H7 (cell line): ENCODE results near the gene CHD8. TPM values are rescaled to one million over a fixed set of nuclear protein-coding genes. Genes with fewer than 3 reads are reported as not detected.
"Not testable (repeated sequence)": the region's sequence is repeated elsewhere in the genome, so short reads cannot be mapped to it uniquely, and the experiment has no call there.

Source experiments
- DNase-seq: peaks from one replicate; pipeline ENCODE4 v3.0.0; 2012
- H3K27me3 ChIP-seq: 2 replicates; pipeline ENCODE4 v1.6.0; 2011; ENCODE audit warnings: mild to moderate bottlenecking, low read length; ENCODE audit not compliant: control insufficient read depth, insufficient read depth
- H3K36me3 ChIP-seq: replicated peaks from 2 replicates; pipeline ENCODE4 v1.5.1; 2011; ENCODE audit warnings: low read length; ENCODE audit not compliant: control insufficient read depth, insufficient read depth
- H3K4me3 ChIP-seq: 2 replicates; pipeline ENCODE4 v1.5.1; 2011; ENCODE audit warnings: low read depth, mild to moderate bottlenecking, control low read depth, low read length, moderate library complexity; ENCODE audit not compliant: insufficient read depth
- total RNA-seq: library from RNA; depleted of rRNA; stranded (reverse); fragments of >200 nt; shearing (Covaris generic); gene quantifications from 2 replicates; pipeline ENCODE4 v1.2.3, GENCODE V29; 2014

CHD8 gene
- total RNA-seq, 1 experiment from 2014 or later = 64.1 TPM

- Histone ChIP-seq H3K27me3 (no peaks in the 10 kb centered on the region), H3K4me3 (no peak overlapping the region), H3K36me3 (peaks cover 61% of the 10 kb centered on the region)
- no peak for DNase-seq
Observed at GRCh38 chr14:21405097-21405496, 50.8 kb downstream of the CHD8 start.

GRCh38 chr14:21399311-21399870 is 56.5 kb downstream of the CHD8 start:
- H3K4me3 ChIP-seq = no peak overlapping the region
- H3K27me3 ChIP-seq = no peaks in the 10 kb centered on the region
- peaks cover 62% of the 10 kb centered on the region for H3K36me3 ChIP-seq
- DNase-seq = no peak

- Histone ChIP-seq H3K4me3 (no peak overlapping the region), H3K27me3 (no peaks in the 10 kb centered on the region), H3K36me3 (peaks cover 65% of the 10 kb centered on the region)
- DNase-seq = no peak
Observed at GRCh38 chr14:21398901-21399300, 57.0 kb downstream of the CHD8 start.

DNA sequence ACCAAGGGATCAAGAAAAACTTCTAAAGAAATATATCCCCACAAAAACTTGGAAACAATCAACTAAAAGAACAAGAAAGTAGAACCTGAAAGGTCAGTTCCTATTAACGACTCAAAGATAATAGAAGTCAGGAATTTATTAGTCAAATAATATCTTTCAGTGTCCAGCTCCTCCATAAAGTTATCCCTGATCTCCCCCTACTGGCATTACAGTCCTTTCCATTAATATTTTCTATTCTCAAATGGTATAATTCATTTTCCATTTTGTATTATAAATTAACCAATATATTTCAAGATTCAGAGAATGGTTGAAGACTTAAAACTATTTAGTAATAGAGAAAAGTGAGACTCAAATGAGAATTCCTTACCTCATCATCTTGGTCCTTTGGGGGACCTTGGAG is 60.5 kb downstream of the CHD8 start:
- Histone ChIP-seq H3K36me3 (peaks cover 65% of the 10 kb centered on the region), H3K27me3 (no peaks in the 10 kb centered on the region)

DNA sequence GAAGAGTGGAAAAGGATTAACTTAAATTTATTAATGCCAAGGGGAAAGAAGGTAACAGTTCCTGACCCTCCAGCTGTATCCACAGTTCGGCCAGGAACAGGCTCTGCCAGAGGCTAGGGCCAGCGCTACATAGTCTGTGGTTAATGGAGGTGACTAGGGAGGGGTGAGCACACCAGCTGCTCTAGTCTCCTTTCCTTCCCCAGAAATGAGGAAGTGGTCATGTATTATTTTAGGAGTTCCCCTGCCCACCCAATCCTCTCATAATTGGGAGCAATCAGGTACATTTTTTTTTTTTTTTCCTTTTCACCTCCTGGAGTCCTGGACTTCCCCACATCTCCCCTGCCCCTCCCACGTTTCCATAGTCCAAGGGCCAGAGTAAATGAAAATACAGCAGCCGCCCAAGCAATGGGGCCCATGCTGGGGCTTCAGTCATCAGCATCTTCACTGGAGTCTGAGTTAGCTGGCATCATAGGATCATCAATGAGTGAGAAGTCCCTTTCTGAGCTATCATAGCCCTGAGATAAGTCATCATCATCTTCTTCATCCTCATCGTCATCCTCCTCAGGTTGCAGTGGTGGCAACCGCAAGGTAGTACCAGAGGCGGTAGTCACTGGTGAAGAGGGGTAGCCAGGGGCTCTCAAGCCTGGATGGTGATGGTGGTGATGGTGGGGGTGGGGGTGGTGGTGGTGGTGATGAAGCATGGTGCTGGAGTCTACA is 70.6 kb downstream of the CHD8 start:
- DNase-seq = peak; percentile 15
- Histone ChIP-seq H3K4me3 (no peak overlapping the region), H3K27me3 (no peaks in the 10 kb centered on the region), H3K36me3 (peaks cover 19% of the 10 kb centered on the region)

More for the DNA sequence above, 60.5 kb downstream of the CHD8 start:
- no peak overlapping the region for H3K4me3 ChIP-seq
- DNase-seq = no peak

DNA sequence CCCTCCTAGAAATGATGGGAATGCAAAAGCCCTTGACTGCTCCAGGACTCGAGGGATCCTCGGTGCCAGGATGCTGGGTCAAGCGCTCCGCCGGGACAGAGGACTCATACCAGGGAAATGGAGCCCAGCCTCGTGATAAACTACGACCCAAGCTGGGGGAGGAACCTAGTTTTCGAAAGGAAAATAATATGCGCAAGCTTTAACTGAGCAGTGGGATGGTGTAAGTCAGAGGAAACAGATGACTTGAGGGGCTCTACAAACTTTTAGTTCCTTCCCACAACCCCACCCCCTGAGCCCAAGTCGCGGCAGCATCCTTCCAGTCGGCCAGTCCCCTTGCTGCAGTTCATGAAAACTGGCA is 71.5 kb downstream of the CHD8 start:
- H3K4me3 ChIP-seq = peak overlapping the region; percentile 98
- peaks cover 13% of the 10 kb centered on the region for H3K36me3 ChIP-seq
- no peak for DNase-seq
- no peaks in the 10 kb centered on the region for H3K27me3 ChIP-seq

GRCh38 chr14:21383848-21384493 is 72.0 kb downstream of the CHD8 start, which contains the start of gene SUPT16H:
Gene SUPT16H, minus strand, starts transcription at chr14:21384019. Its CDS starts 92 bp downstream, at chr14:21383927.
- H3K36me3 ChIP-seq = peaks cover 9% of the 10 kb centered on the region
- H3K27me3 ChIP-seq = no peaks in the 10 kb centered on the region
- peak within 1 kb of the TSS; percentile 98 for H3K4me3 ChIP-seq
- peak; percentile 92 for DNase-seq

- DNase-seq = peak; percentile 49
Observed at GRCh38 chr14:21382886-21383847, 72.8 kb downstream of the CHD8 start.

GRCh38 chr14:21382095-21382494 is 73.8 kb downstream of the CHD8 start:
- no peaks in the 10 kb centered on the region for H3K27me3 ChIP-seq
- DNase-seq = no peak
- no peak overlapping the region for H3K4me3 ChIP-seq
- H3K36me3 ChIP-seq = peaks cover 6% of the 10 kb centered on the region

More at GRCh38 chr14:21382886-21383847, 72.8 kb downstream of the CHD8 start:
- peak overlapping the region; percentile 98 for H3K4me3 ChIP-seq
- H3K36me3 ChIP-seq = peaks cover 6% of the 10 kb centered on the region
- H3K27me3 ChIP-seq = no peaks in the 10 kb centered on the region

DNA sequence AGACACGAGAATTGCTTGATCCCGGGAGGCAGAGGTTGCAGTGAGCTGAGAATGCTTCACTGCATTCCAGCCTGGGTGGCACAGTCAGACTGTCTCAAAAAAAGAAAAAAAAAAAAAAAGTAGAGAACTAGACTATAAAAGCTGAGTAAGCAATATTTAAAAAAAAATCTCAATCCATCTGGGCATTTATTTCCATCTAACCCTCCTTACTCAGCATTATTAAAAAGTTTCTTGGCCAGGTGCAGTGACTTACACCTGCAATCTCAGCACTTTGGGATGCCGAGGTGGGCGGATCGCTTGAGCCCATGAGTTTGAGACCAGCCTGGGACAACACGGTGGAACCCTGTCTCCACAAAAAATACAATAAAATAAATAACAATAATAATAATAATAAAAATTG is 76.6 kb downstream of the CHD8 start:
- no peak for DNase-seq
- Histone ChIP-seq H3K4me3 (no peak overlapping the region), H3K27me3 (no peaks in the 10 kb centered on the region), H3K36me3 (no peaks in the 10 kb centered on the region; the same call in none of the 2 replicates)

GRCh38 chr14:21373980-21374379 is 81.9 kb downstream of the CHD8 start:
- Histone ChIP-seq H3K27me3 (no peaks in the 10 kb centered on the region), H3K4me3 (no peak overlapping the region), H3K36me3 (peaks cover 13% of the 10 kb centered on the region)
- no peak for DNase-seq

DNA sequence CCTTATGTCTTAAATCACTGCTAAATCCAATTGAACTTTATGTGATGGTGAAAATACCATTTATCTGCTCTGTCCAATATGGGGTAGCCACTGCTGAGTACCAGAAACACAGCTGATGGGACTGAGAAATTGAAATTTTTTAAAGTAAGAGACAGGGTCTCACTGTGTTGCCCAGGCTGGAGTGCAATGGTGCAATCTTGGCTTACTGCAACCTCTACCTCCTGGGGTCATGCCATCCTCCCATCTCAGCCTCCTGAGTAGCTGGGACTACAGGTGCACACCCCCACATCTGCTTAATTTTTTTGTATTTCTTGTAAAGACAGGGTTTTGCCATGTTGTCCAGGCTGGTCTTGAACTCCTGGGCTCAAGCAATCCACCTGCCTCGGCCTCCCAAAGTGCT is 83.1 kb downstream of the CHD8 start:
- H3K27me3 ChIP-seq, DNase-seq, H3K4me3 ChIP-seq: not testable (repeated sequence)
- H3K36me3 ChIP-seq = peaks cover 20% of the 10 kb centered on the region

DNA sequence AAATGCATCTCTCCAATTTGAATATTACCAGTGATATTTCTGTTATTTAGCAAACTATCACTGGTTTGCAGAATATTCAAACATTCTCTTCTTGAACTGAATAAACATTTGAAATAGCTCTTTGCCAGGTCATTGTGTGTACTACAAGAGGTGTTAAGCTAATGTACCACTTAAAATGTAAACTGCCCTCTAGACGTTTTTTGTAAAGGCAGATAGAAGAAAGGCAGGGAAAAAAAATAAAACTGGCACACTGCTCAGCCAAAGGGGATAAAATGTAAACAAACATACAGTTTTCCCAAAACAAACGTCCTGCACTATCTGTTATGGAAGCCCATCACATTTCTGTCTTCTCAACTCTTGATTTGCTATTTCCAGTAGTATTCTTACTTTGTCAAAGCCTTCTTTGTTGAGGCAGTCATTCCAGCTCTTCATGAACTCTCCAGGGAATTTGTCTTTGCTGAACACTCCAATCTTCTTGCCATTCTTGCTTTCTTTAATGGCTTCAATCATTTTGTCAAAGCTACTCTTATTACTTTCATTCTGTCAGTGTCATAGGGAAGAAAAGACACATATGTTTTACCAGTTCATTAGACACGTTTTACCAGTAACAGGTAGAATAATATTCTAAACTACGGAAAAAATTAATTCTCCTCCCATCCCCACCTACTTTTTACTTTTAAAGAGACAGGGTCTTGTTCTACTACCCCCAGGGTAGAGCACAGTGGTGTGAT is 85.8 kb downstream of the CHD8 start:
- Histone ChIP-seq H3K36me3 (peaks cover 37% of the 10 kb centered on the region), H3K27me3 (no peaks in the 10 kb centered on the region), H3K4me3 (no peak overlapping the region)
- DNase-seq = no peak
